Spleen (tissue), 11 donors: ENCODE measurements around the gene WDR43. TPM values are rescaled to one million over a fixed set of nuclear protein-coding genes. Genes with fewer than 3 reads are reported as not detected.
A peak's percentile ranks its signal among the peaks of the same experiment; 100 is the strongest.

Experiments
- DNase-seq: peaks from one replicate; pipeline ENCODE4 v3.0.0-alpha.2; 2020
- H3K27ac ChIP-seq, 8 donors: fragments of 200-600 bp; sonication (generic) in 7 of 8; 1 replicate in 4 of 8; 2 replicates in 4 of 8; pipeline versions ENCODE4 v1.5.0 to v1.8.0; 2016 to 2021; ENCODE audit warnings: inconsistent platforms in 4 of 8, mild to moderate bottlenecking in 4 of 8, moderate library complexity in 1 of 8
- H3K27me3 ChIP-seq, 7 donors: fragments of 200-600 bp; sonication (generic) in 6 of 7; replicated peaks in 1 of 7; 1 replicate in 4 of 7; 2 replicates in 3 of 7; pipeline versions ENCODE4 v1.5.0 to v1.8.0; 2016 to 2021; ENCODE audit warnings: inconsistent platforms in 3 of 7, mild to moderate bottlenecking in 1 of 7
- H3K36me3 ChIP-seq, 6 donors: fragments of 200-600 bp; sonication (generic) in 5 of 6; 1 replicate in 4 of 6; 2 replicates in 2 of 6; pipeline versions ENCODE4 v1.5.0 to v1.8.0; 2016 to 2021; ENCODE audit warnings: inconsistent platforms in 2 of 6
- H3K4me1 ChIP-seq, 6 donors: fragments of 200-600 bp; sonication (generic) in 5 of 6; 1 replicate in 3 of 6; 2 replicates in 3 of 6; pipeline versions ENCODE4 v1.5.0 to v1.8.0; 2016 to 2021; ENCODE audit warnings: inconsistent platforms in 3 of 6
- H3K4me3 ChIP-seq, 8 donors: fragments of 200-600 bp; sonication (generic) in 7 of 8; 1 replicate in 4 of 8; 2 replicates in 4 of 8; pipeline versions ENCODE4 v1.5.0 to v1.8.0; 2016 to 2021; ENCODE audit warnings: inconsistent platforms in 4 of 8, mild to moderate bottlenecking in 4 of 8, moderate library complexity in 2 of 8
- H3K9me3 ChIP-seq, 8 donors: fragments of 200-600 bp; sonication (generic) in 7 of 8; 1 replicate in 4 of 8; 2 replicates in 4 of 8; pipeline versions ENCODE4 v1.5.0 to v1.8.0; 2016 to 2021; ENCODE audit warnings: inconsistent platforms in 4 of 8
- CTCF ChIP-seq, 11 experiments: fragments of 200-600 bp in 7 of 11; fragments of 450-650 bp in 4 of 11; sonication (generic) in 4 of 11; IDR thresholded peaks in 8 of 11; conservative IDR thresholded peaks in 3 of 11; 1 replicate in 7 of 11; 2 replicates in 4 of 11; pipeline versions ENCODE4 v1.4.0 to v1.8.0; 2016 to 2021; ENCODE audit warnings: antibody characterized with exemption in 11 of 11, inconsistent platforms in 4 of 11, mild to moderate bottlenecking in 1 of 11
- POLR2A ChIP-seq, 3 donors: fragments of 450-650 bp; IDR thresholded peaks; one replicate each; pipeline ENCODE4 v1.5.1; 2017; ENCODE audit warnings: antibody characterized with exemption in 3 of 3, mild to moderate bottlenecking in 1 of 3
- POLR2AphosphoS5 ChIP-seq, 3 donors: sonication (generic); formaldehyde crosslinking; IDR thresholded peaks; one replicate each; pipeline ENCODE4 v1.5.1; 2017; ENCODE audit warnings: antibody characterized with exemption in 3 of 3
- WGBS, 5 donors: extraction: QIAGEN DNeasy Blood & Tissue Kit in 3 of 5; methylation state at CpG; one replicate each; pipeline versions ENCODE4 v1.1.5 to v1.1.7; 2013 to 2018; 5-methylcytosine and 5-hydroxymethylcytosine counted together
- intact Hi-C: fragments of 100-400 bp; cut with DNase I; formaldehyde crosslinking; loops from one replicate; pipeline ENCODE4 v1.15.0; 2023; ENCODE audit warnings: low total_unique reads
- polyA plus RNA-seq, 3 donors: library from polyadenylated mRNA; stranded (reverse); fragments of 200-250 nt; gene quantifications; one replicate each; pipeline ENCODE4 v1.2.1, GENCODE V29; 2013
- total RNA-seq, 7 donors: library from RNA; depleted of rRNA in 3 of 7; stranded (reverse); fragments of >200 nt in 3 of 7; fragmentation: NEBNext Ultra II Directional in 4 of 7; extraction: Animal tissue kit (Norgen Biotek cat#: 25700) in 4 of 7; gene quantifications; one replicate each; pipeline versions ENCODE4 v1.1.0 to v1.2.1, GENCODE V29; 2016 to 2021
- donor health status: healthy with polysubstance abuse.
- donor health status: DM: no; HTN: no; CAD: no; lungs with moderate emphysema.
- donor health status: DM: no; HTN: no; CAD: no.
- donor health status: Bipolar disorder and iron deficiency.
- donor health status: healthy.
- donor health status: DM: no; HTN: no; CAD: no.
- donor health status: DM: yes; HTN: yes; CAD: no.

The WDR43 gene
- total and polyA plus RNA-seq, 10 donors: 10.8 to 49.8 (median 36.5) TPM

GRCh38 chr2:28993206-28993960 lies 98.9 kb downstream of the WDR43 start:
- Histone ChIP-seq H3K4me3 (no peak overlapping the region), H3K27me3 (no peaks in the 10 kb centered on the region), H3K4me1 (no peaks in the 10 kb centered on the region), H3K9me3 (no peaks in the 10 kb centered on the region), H3K27ac (no peak overlapping the region), H3K36me3 (no peaks in the 10 kb centered on the region)
- WGBS, 5 donors: 64 to 82% (median 76%) methylated on average over 6 of the region's 6 CpGs
- no peak for TF ChIP-seq POLR2A (IDR thresholded peaks at IDR 0.05)
- TF ChIP-seq POLR2AphosphoS5 (IDR thresholded peaks at IDR 0.05): no peak
- TF ChIP-seq CTCF (IDR thresholded peaks at IDR 0.05 in 8 of 11, conservative IDR thresholded peaks at IDR 0.05 in 3 of 11): no peak
- DNase-seq: no peak
- intact Hi-C loops: no loop called here

GRCh38 chr2:28994074-28994473 lies 99.6 kb downstream of the WDR43 start:
- DNase-seq: no peak
- Histone ChIP-seq H3K9me3 (no peaks in the 10 kb centered on the region), H3K4me1 (no peaks in the 10 kb centered on the region), H3K27ac (no peak overlapping the region), H3K4me3 (no peak overlapping the region), H3K36me3 (no peaks in the 10 kb centered on the region), H3K27me3 (no peaks in the 10 kb centered on the region)
- WGBS, 5 donors: 88 to 96% (median 91%) methylated on average over 10 of the region's 10 CpGs
- intact Hi-C loops: no loop called here
- TF ChIP-seq POLR2AphosphoS5 (IDR thresholded peaks at IDR 0.05) (no peak), POLR2A (IDR thresholded peaks at IDR 0.05) (no peak), CTCF (IDR thresholded peaks at IDR 0.05 in 8 of 11, conservative IDR thresholded peaks at IDR 0.05 in 3 of 11) (no peak)

GRCh38 chr2:28994679-28995078 lies 100.2 kb downstream of the WDR43 start:
- Histone ChIP-seq H3K36me3 (no peaks in the 10 kb centered on the region), H3K4me3 (no peak overlapping the region), H3K27ac (no peak overlapping the region), H3K9me3 (no peaks in the 10 kb centered on the region), H3K4me1 (peaks cover 0 to 5% (median 0%) of the 10 kb centered on the region in 6 donors), H3K27me3 (no peaks in the 10 kb centered on the region)
- TF ChIP-seq POLR2AphosphoS5 (IDR thresholded peaks at IDR 0.05): no peak
- no peak for TF ChIP-seq POLR2A (IDR thresholded peaks at IDR 0.05)
- no peak for TF ChIP-seq CTCF (IDR thresholded peaks at IDR 0.05 in 8 of 11, conservative IDR thresholded peaks at IDR 0.05 in 3 of 11)
- 80 to 88% (median 81%) methylated on average over 5 to 7 of the region's 7 CpGs for WGBS, 5 donors
- DNase-seq: peak; percentile 53
- intact Hi-C loops: no loop called here
